Heart left ventricle (tissue), 13 donors: Measurements from ENCODE around the gene RBM41.

ENCODE experiments used
- CTCF ChIP-seq, 12 donors: fragments of 200-600 bp; sonication (generic) in 4 of 12; IDR thresholded peaks; one replicate each; pipeline versions ENCODE4 v1.5.0 to v1.8.0; 2018 to 2022; ENCODE audit warnings: antibody characterized with exemption in 12 of 12, mild to moderate bottlenecking in 5 of 12
- POLR2A ChIP-seq, 2 donors: fragments of 450-650 bp; IDR thresholded peaks; one replicate each; pipeline ENCODE4 v1.6.1; 2017; ENCODE audit warnings: antibody characterized with exemption in 2 of 2, mild to moderate bottlenecking in 2 of 2, moderate library complexity in 2 of 2
- donor health status: ischemic (EF 13 %, LVEDD 7.1; RV severe dilation, severe dysfunction).
- donor health status: DM: no; HTN: yes; CAD: no.
- donor health status: DM: no; HTN: no; CAD: no.
- donor health status: ischemic (EF 25% LVEDD 6.9; RV normal size, moderate dysfunction).
- donor health status: ischemic (EF 25% LVEDD 5.7; RV mildly dilated, moderate dysfunction).
- donor health status: ischemic (EF 35%, LVEDD 5.7; RV mildly dilated, moderate dysfunction).
- donor health status: nonischemic (EF 11% LVEDD 7.7; RV severe dilation, severe dysfunction).
- donor health status: DM: yes; HTN: yes; CAD: no.
- donor health status: PGD.
- donor health status: ischemic (EF 29% LVEDD 5.4; RV normal size, mild dysfunction).
- donor health status: nonischemic (EF 23%, LVEDD 6.1; RV moderate dilation, normal function).

- TF ChIP-seq CTCF (IDR thresholded peaks at IDR 0.05) (no peak), POLR2A (IDR thresholded peaks at IDR 0.05) (no peak)
Observed at GRCh38 chrX:107135049-107135964, 16.7 kb upstream of the RBM41 start.
